H9 (cell line): ENCODE data around the gene LINGO1. TPM values are rescaled to one million over a fixed set of nuclear protein-coding genes. Genes with fewer than 3 reads are reported as not detected.

Experiments used
- DNase-seq: peaks from one replicate; pipeline ENCODE4 v3.0.0-alpha.2; 2017
- H2AFZ ChIP-seq: one replicate; pipeline ENCODE4 v1.6.1; 2013; ENCODE audit warnings: mild to moderate bottlenecking, low read length, control low read depth, moderate library complexity
- H2AK5ac ChIP-seq: 2 replicates; pipeline ENCODE4 v1.6.1; 2013; ENCODE audit warnings: low read length, control low read depth, mixed read lengths; ENCODE audit not compliant: insufficient read length
- H2BK120ac ChIP-seq: one replicate; pipeline ENCODE4 v1.6.1; 2013; ENCODE audit warnings: low read depth, mild to moderate bottlenecking, low read length, control low read depth, inconsistent platforms; ENCODE audit not compliant: poor library complexity, severe bottlenecking
- H2BK12ac ChIP-seq: 2 replicates; pipeline ENCODE4 v1.6.1; 2013; ENCODE audit warnings: low read length, control low read depth, mixed read lengths, low read depth; ENCODE audit not compliant: insufficient read length
- H2BK15ac ChIP-seq: 2 replicates; pipeline ENCODE4 v1.6.1; 2013; ENCODE audit warnings: low read depth, low read length, control low read depth
- H2BK20ac ChIP-seq: one replicate; pipeline ENCODE4 v1.6.1; 2013; ENCODE audit warnings: low read depth, mild to moderate bottlenecking, low read length, control low read depth, inconsistent platforms; ENCODE audit not compliant: poor library complexity, severe bottlenecking
- H2BK5ac ChIP-seq: 2 replicates; pipeline ENCODE4 v1.6.1; 2013; ENCODE audit warnings: low read length, control low read depth, mixed read lengths; ENCODE audit not compliant: insufficient read length
- H3K14ac ChIP-seq: 2 replicates; pipeline ENCODE4 v1.6.1; 2013; ENCODE audit warnings: low read length, control low read depth; ENCODE audit not compliant: insufficient read depth
- H3K18ac ChIP-seq: 2 replicates; pipeline ENCODE4 v1.6.1; 2013; ENCODE audit warnings: low read depth, mild to moderate bottlenecking, mixed read lengths, low read length, control low read depth; ENCODE audit not compliant: insufficient read length
- H3K23ac ChIP-seq: 2 replicates; pipeline ENCODE4 v1.6.1; 2013; ENCODE audit warnings: low read length, control low read depth, mixed read lengths, low read depth; ENCODE audit not compliant: insufficient read length
- H3K23me2 ChIP-seq: 2 replicates; pipeline ENCODE4 v1.6.1; 2013; ENCODE audit warnings: low read depth, mild to moderate bottlenecking, mixed read lengths, low read length, control low read depth; ENCODE audit not compliant: insufficient read length, poor library complexity, severe bottlenecking
- H3K27ac ChIP-seq: 2 replicates; pipeline ENCODE4 v1.5.1; 2013; ENCODE audit warnings: low read length, control low read depth, mixed read lengths, low read depth; ENCODE audit not compliant: insufficient read length
- H3K27me3 ChIP-seq: 2 replicates; pipeline ENCODE4 v1.6.1; 2013; ENCODE audit warnings: low read length, control low read depth, inconsistent platforms; ENCODE audit not compliant: insufficient read depth
- H3K4ac ChIP-seq: 2 replicates; pipeline ENCODE4 v1.6.1; 2013; ENCODE audit warnings: low read depth, mild to moderate bottlenecking, control low read depth, inconsistent platforms, low read length, moderate library complexity
- H3K4me1 ChIP-seq: 2 replicates; pipeline ENCODE4 v1.6.1; 2013; ENCODE audit warnings: low read length, control low read depth, inconsistent platforms; ENCODE audit not compliant: insufficient read depth
- H3K4me2 ChIP-seq: 2 replicates; pipeline ENCODE4 v1.6.1; 2013; ENCODE audit warnings: low read length, control low read depth, mixed read lengths; ENCODE audit not compliant: insufficient read length, insufficient read depth
- H3K56ac ChIP-seq: 2 replicates; pipeline ENCODE4 v1.6.1; 2013; ENCODE audit warnings: low read depth, mild to moderate bottlenecking, mixed read lengths, low read length, control low read depth; ENCODE audit not compliant: insufficient read length
- H3K79me1 ChIP-seq: 2 replicates; pipeline ENCODE4 v1.6.1; 2013; ENCODE audit warnings: low read depth, mild to moderate bottlenecking, moderate library complexity, low read length, control low read depth, inconsistent platforms; ENCODE audit not compliant: insufficient read depth, poor library complexity, severe bottlenecking
- H3K79me2 ChIP-seq: 2 replicates; pipeline ENCODE4 v1.6.1; 2013; ENCODE audit warnings: low read length, control low read depth, inconsistent platforms; ENCODE audit not compliant: insufficient read depth
- H3K9ac ChIP-seq: 2 replicates; pipeline ENCODE4 v1.6.1; 2013; ENCODE audit warnings: low read length, control low read depth, mixed read lengths; ENCODE audit not compliant: insufficient read length; ENCODE audit errors: extremely low read depth
- H3K9me3 ChIP-seq: one replicate; pipeline ENCODE4 v1.6.1; 2013; ENCODE audit warnings: low read depth, low read length, inconsistent platforms; ENCODE audit not compliant: control insufficient read depth
- H3T11ph ChIP-seq: one replicate; pipeline ENCODE4 v1.6.1; 2013; ENCODE audit warnings: mild to moderate bottlenecking, low read length, control low read depth, inconsistent platforms
- H4K20me1 ChIP-seq: one replicate; pipeline ENCODE4 v1.6.1; 2013; ENCODE audit not compliant: control insufficient read depth, insufficient read length, insufficient read depth
- H4K5ac ChIP-seq: 2 replicates; pipeline ENCODE4 v1.6.1; 2013; ENCODE audit warnings: low read depth, mild to moderate bottlenecking, mixed read lengths, low read length, control low read depth; ENCODE audit not compliant: insufficient read length
- H4K8ac ChIP-seq: replicated peaks from 2 replicates; pipeline ENCODE4 v1.6.1; 2013; ENCODE audit warnings: low read length, control low read depth, mixed read lengths, low read depth; ENCODE audit not compliant: insufficient read length
- H4K91ac ChIP-seq: 2 replicates; pipeline ENCODE4 v1.6.1; 2013; ENCODE audit warnings: low read depth, mild to moderate bottlenecking, moderate library complexity, mixed read lengths, low read length, control low read depth; ENCODE audit not compliant: insufficient read length
- H3K27ac Mint-ChIP-seq, 3 experiments: 2 replicates in 2 of 3; 3 replicates in 1 of 3; pipeline ENCODE4 v1.8.0; 2020 to 2021; ENCODE audit warnings: mixed read lengths in 3 of 3, mild to moderate bottlenecking in 1 of 3, moderate library complexity in 1 of 3
- H3K27me3 Mint-ChIP-seq: 2 replicates; pipeline ENCODE4 v1.8.0; 2021; ENCODE audit warnings: low read depth, mild to moderate bottlenecking, moderate library complexity, mixed read lengths
- H3K36me3 Mint-ChIP-seq, 3 experiments: 2 replicates in 2 of 3; 3 replicates in 1 of 3; pipeline ENCODE4 v1.8.0; 2020 to 2021; ENCODE audit warnings: low read depth in 3 of 3, mixed read lengths in 3 of 3; ENCODE audit not compliant: insufficient read depth in 1 of 3
- H3K4me1 Mint-ChIP-seq, 2 experiments: 2 replicates each; pipeline ENCODE4 v1.8.0; 2020; ENCODE audit warnings: mixed read lengths in 2 of 2
- H3K4me3 Mint-ChIP-seq, 2 experiments: 2 replicates in 1 of 2; 3 replicates in 1 of 2; pipeline ENCODE4 v1.8.0; 2020 to 2021; ENCODE audit warnings: mild to moderate bottlenecking in 2 of 2, mixed read lengths in 2 of 2, moderate library complexity in 1 of 2
- H3K9me3 Mint-ChIP-seq, 2 experiments: 2 replicates in 1 of 2; 3 replicates in 1 of 2; pipeline ENCODE4 v1.8.0; 2020; ENCODE audit warnings: mild to moderate bottlenecking in 2 of 2, mixed read lengths in 2 of 2, moderate library complexity in 1 of 2
- CTCF ChIP-seq: fragments of 200-600 bp; sonication (generic); conservative IDR thresholded peaks from 3 replicates; pipeline ENCODE4 v1.8.0; 2021; ENCODE audit warnings: antibody characterized with exemption, mild to moderate bottlenecking
- WGBS: extraction: QIAGEN DNeasy Blood & Tissue Kit; methylation state at CpG from one replicate; pipeline ENCODE4 v1.1.7; 2013; ENCODE audit warnings: missing lambda C conversion rate, low lambda C conversion rate, mixed read lengths; ENCODE audit not compliant: insufficient read length; ENCODE audit errors: extremely low coverage; 5-methylcytosine and 5-hydroxymethylcytosine counted together
- total RNA-seq: library from RNA; stranded (reverse); gene quantifications from 2 replicates; pipeline ENCODE4 v1.2.1, GENCODE V29; 2021

LINGO1 gene
- total RNA-seq, 1 experiment from 2014 or later: 41.6 TPM

GRCh38 chr15:77627581-77627980 lies 5.1 kb downstream of the LINGO1 start:
- H3K18ac ChIP-seq: no peak overlapping the region
- H3T11ph ChIP-seq: no peak overlapping the region
- no peak overlapping the region for H3K9ac ChIP-seq
- no peak overlapping the region for H3K14ac ChIP-seq
- peak overlapping the region in 2 of 3 experiments; percentile 65 to 93; a peak in 3 of 7 replicates for H3K27ac Mint-ChIP-seq
- H3K27me3 ChIP-seq: no peaks in the 10 kb centered on the region
- no peak overlapping the region for H3K4ac ChIP-seq
- H4K91ac ChIP-seq: no peak overlapping the region
- TF ChIP-seq CTCF: no peak
- no peak overlapping the region for H2AK5ac ChIP-seq
- WGBS: no CpG with 5 or more reads among the region's 2 CpGs
- H3K23ac ChIP-seq: no peak overlapping the region
- peaks cover 21% of the 10 kb centered on the region for H3K4me1 ChIP-seq
- H3K36me3 Mint-ChIP-seq: peaks cover 0 to 11% (median 3%) of the 10 kb centered on the region in 3 experiments; a peak in 4 of 7 replicates
- peaks cover 7% of the 10 kb centered on the region for H3K23me2 ChIP-seq
- H3K56ac ChIP-seq: no peak overlapping the region
- H4K5ac ChIP-seq: no peak overlapping the region
- H3K79me2 ChIP-seq: peaks cover 8% of the 10 kb centered on the region; the same call in 1 of the 2 replicates
- no peak overlapping the region for H2BK5ac ChIP-seq
- H2BK12ac ChIP-seq: no peak overlapping the region
- H3K4me1 Mint-ChIP-seq: peaks cover 71 to 81% of the 10 kb centered on the region in 2 experiments
- H2BK120ac ChIP-seq: no peak overlapping the region
- no peak overlapping the region for H2BK15ac ChIP-seq
- H3K79me1 ChIP-seq: no peaks in the 10 kb centered on the region
- DNase-seq: no peak
- H3K27me3 Mint-ChIP-seq: peaks cover 14% of the 10 kb centered on the region
- H3K27ac ChIP-seq: no peak overlapping the region
- no peaks in the 10 kb centered on the region; a peak in 1 of 5 replicates for H3K9me3 Mint-ChIP-seq
- H2AFZ ChIP-seq: no peak overlapping the region
- no peak overlapping the region for H3K4me2 ChIP-seq
- H3K9me3 ChIP-seq: no peaks in the 10 kb centered on the region
- H2BK20ac ChIP-seq: no peak overlapping the region
- H3K4me3 Mint-ChIP-seq: no peak overlapping the region
- H4K8ac ChIP-seq: no peak overlapping the region
- H4K20me1 ChIP-seq: no peaks in the 10 kb centered on the region
